Measurements from ENCODE around the gene PFDN1. TPM values are rescaled to one million over a fixed set of nuclear protein-coding genes. Genes with fewer than 3 reads are reported as not detected.

Gene PFDN1
- total and polyA plus RNA-seq, 10 of the 15 experiments (the other 5 are each of a cell fraction or from before 2014, with no cell fraction given): 62.9 to 193 (median 102) TPM

- BruUV-seq (replicated peaks): no TSS peak
- SMC1A ChIA-PET (ENCODE audit: uncharacterized antibody, unreplicated experiment): interaction anchor here (0.9 to 1.9 kb wide), 3 partner anchors 11 to 63 kb away, joined by 3 to 6 read pairs (median 4); no protein-coding TSS in a partner anchor
- in situ Hi-C loops (cut with MboI): loop anchor here (25.0 kb wide), 1 partner anchor 805 kb away; no protein-coding TSS in a partner anchor
Measured at GRCh38 chr5:140232731-140233130, 70.2 kb downstream of the PFDN1 start.

More at GRCh38 chr5:140232731-140233130, 70.2 kb downstream of the PFDN1 start:
- CTCF ChIA-PET: interaction anchor here (0.6 to 3.6 kb wide), 5 partner anchors 11 to 130 kb away, joined by 3 to 21 read pairs (median 4); no protein-coding TSS in a partner anchor
- H4K20me1 ChIP-seq (ENCODE audit: control insufficient read depth, insufficient read depth): no peaks in the 10 kb centered on the region
- H3K79me2 ChIP-seq (ENCODE audit: control insufficient read depth, insufficient read depth, low read length): no peaks in the 10 kb centered on the region
- no peak for DNase-seq (ENCODE audit: low read depth, low spot score)
- no peak overlapping the region for H3K9ac ChIP-seq (ENCODE audit: control insufficient read depth, insufficient read depth, low read length)
- no peak overlapping the region for H3K4me3 ChIP-seq
- POLR2A ChIA-PET: no interaction called here
- H2AFZ ChIP-seq (ENCODE audit: control insufficient read depth, low read depth, low read length): no peak overlapping the region
- intact Hi-C loops (cut with micrococcal nuclease; ENCODE audit: unreplicated experiment): no loop called here
- no peaks in the 10 kb centered on the region for H3K36me3 ChIP-seq (ENCODE audit: control insufficient read depth in 2 of 2, insufficient read depth in 2 of 2, low read length in 1 of 2)
- no peaks in the 10 kb centered on the region for H3K4me1 ChIP-seq (ENCODE audit: control insufficient read depth, insufficient read depth, low read length)
- TF ChIP-seq ZBTB11 (CRISPR knock-in tag; IDR thresholded peaks at IDR 0.05) (no peak), PAX8 (IDR thresholded peaks at IDR 0.05) (no peak), RBBP5 (conservative IDR thresholded peaks at IDR 0.05) (no peak), ZBTB33 (IDR thresholded peaks at IDR 0.05) (no peak), SIX5 (IDR thresholded peaks at IDR 0.05; ENCODE audit: low read depth, low read length, severe bottlenecking) (no peak), EGR1 (IDR thresholded peaks at IDR 0.05; ENCODE audit: borderline replicate concordance in 1 of 2, low read depth in 2 of 2, low read length in 2 of 2) (no peak), MEF2B (IDR thresholded peaks at IDR 0.05; ENCODE audit: partially characterized antibody, poor library complexity, severe bottlenecking) (no peak), SIN3A (IDR thresholded peaks at IDR 0.05; ENCODE audit: low read depth, low read length) (no peak)
- H3K27me3 ChIP-seq (replicated peaks in 1 of 2; ENCODE audit: control insufficient read depth in 2 of 2, insufficient read depth in 2 of 2, low read length in 1 of 2): no peaks in the 10 kb centered on the region
- ATAC-seq: no peak
- 100% methylated on average over 1 of the region's 1 CpG for WGBS (ENCODE audit: insufficient coverage, insufficient replicate concordance, low lambda C conversion rate, missing lambda C conversion rate)
- H3K27ac ChIP-seq (ENCODE audit: control insufficient read depth, insufficient read depth): no peak overlapping the region
- no peak for FAIRE-seq
- RAD21 ChIA-PET (ENCODE audit: unreplicated experiment): interaction anchor here (1.0 kb wide), 1 partner anchor 64 kb away, joined by 3 read pairs; no protein-coding TSS in a partner anchor
- no peak overlapping the region for H3K4me2 ChIP-seq (ENCODE audit: control insufficient read depth, insufficient read depth)
- no peaks in the 10 kb centered on the region for H3K9me3 ChIP-seq (replicated peaks; ENCODE audit: control insufficient read depth, insufficient read depth, low read length)
